ENCODE data around the gene OXSR1.
"Not testable (repeated sequence)": the region's sequence is repeated elsewhere in the genome, so short reads cannot be mapped to it uniquely, and the experiment has no call there.

The OXSR1 gene

GRCh38 chr3:38143511-38143910, 21.8 kb upstream of the OXSR1 start:
- DNase-seq (ENCODE audit: low read depth): no peak

GRCh38 chr3:38146504-38146903, 18.8 kb upstream of the OXSR1 start:
- no peak for DNase-seq (ENCODE audit: low read depth)

GRCh38 chr3:38147421-38147820, 17.9 kb upstream of the OXSR1 start:
- DNase-seq (ENCODE audit: low read depth): no peak

- no peak for DNase-seq (ENCODE audit: low read depth)
Observed at GRCh38 chr3:38148311-38148882, 16.9 kb upstream of the OXSR1 start.

- DNase-seq (ENCODE audit: low read depth): no peak
Observed at GRCh38 chr3:38149708-38150107, 15.6 kb upstream of the OXSR1 start.

- DNase-seq (ENCODE audit: low read depth): no peak
Observed at GRCh38 chr3:38150780-38151528, 14.4 kb upstream of the OXSR1 start.

- DNase-seq (ENCODE audit: low read depth): no peak
Observed at GRCh38 chr3:38151667-38152265, 13.6 kb upstream of the OXSR1 start.

GRCh38 chr3:38152609-38153008, 12.7 kb upstream of the OXSR1 start:
- DNase-seq (ENCODE audit: low read depth): no peak

GRCh38 chr3:38153221-38153620, 12.1 kb upstream of the OXSR1 start:
- DNase-seq (ENCODE audit: low read depth): no peak

- no peak for DNase-seq (ENCODE audit: low read depth)
Observed at GRCh38 chr3:38154033-38154494, 11.3 kb upstream of the OXSR1 start.

GRCh38 chr3:38154625-38155255, 10.6 kb upstream of the OXSR1 start:
- no peak for DNase-seq (ENCODE audit: low read depth)

GRCh38 chr3:38155825-38156224, 9.5 kb upstream of the OXSR1 start:
- no peak for DNase-seq (ENCODE audit: low read depth)

GRCh38 chr3:38157117-38157516, 8.2 kb upstream of the OXSR1 start:
- no peak for DNase-seq (ENCODE audit: low read depth)

GRCh38 chr3:38157595-38157994, 7.7 kb upstream of the OXSR1 start:
- DNase-seq (ENCODE audit: low read depth): no peak

- no peak for DNase-seq (ENCODE audit: low read depth)
Observed at GRCh38 chr3:38158472-38158871, 6.9 kb upstream of the OXSR1 start.

GRCh38 chr3:38160704-38161103, 4.6 kb upstream of the OXSR1 start:
- not testable (repeated sequence) for DNase-seq (ENCODE audit: low read depth)

GRCh38 chr3:38163117-38163840, 2.1 kb upstream of the OXSR1 start:
- no peak for DNase-seq (ENCODE audit: low read depth)

- DNase-seq (ENCODE audit: low read depth): no peak
Observed at GRCh38 chr3:38163841-38164642, 1.3 kb upstream of the OXSR1 start.

- DNase-seq (ENCODE audit: low read depth): no peak
Observed at GRCh38 chr3:38164643-38164951, 740 bp upstream of the OXSR1 start.

GRCh38 chr3:38165722-38166387, 518 bp downstream of the OXSR1 start:
- no peak for DNase-seq (ENCODE audit: low read depth)

GRCh38 chr3:38167591-38167990, 2.3 kb downstream of the OXSR1 start:
- DNase-seq (ENCODE audit: low read depth): no peak
